ENCODE data around the gene ADAMTS17. TPM values are rescaled to one million over a fixed set of nuclear protein-coding genes. Genes with fewer than 3 reads are reported as not detected.

The ADAMTS17 gene
- total RNA-seq, 1 experiment from 2014 or later: 0.15 TPM

DNA sequence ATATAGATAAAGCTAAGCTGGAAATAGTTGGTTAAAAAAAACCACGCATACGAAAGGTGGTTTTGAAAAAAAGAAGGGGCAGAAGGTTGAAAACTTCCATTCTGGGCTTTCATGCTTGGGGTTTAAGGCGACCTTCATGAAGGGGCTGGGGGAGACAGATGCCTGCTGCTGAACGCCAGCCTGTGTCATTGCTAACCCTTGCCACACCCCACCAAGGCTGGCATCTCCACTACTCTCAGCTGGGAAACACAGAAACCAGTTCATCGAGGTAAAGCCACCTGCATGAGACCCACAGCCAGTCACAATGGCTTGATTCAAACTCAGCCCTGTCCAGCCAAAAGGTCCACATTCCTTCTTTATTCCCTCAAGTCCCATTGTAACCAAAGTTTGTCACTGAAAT, 78.7 kb downstream of the ADAMTS17 start:
- BruUV-seq (replicated peaks): no TSS peak
- ChIA-PET CTCF (no interaction called here), POLR2A (ENCODE audit: low non-redundant PET) (no interaction called here)
- Histone ChIP-seq H3K36me3 (ENCODE audit: insufficient read depth, low read length, poor library complexity, severe bottlenecking) (no peaks in the 10 kb centered on the region), H3K27ac (ENCODE audit: low read depth, low read length, poor library complexity, severe bottlenecking) (no peak overlapping the region), H3K4me3 (ENCODE audit: low read depth, low read length, poor library complexity, severe bottlenecking) (no peak overlapping the region), H3K4me1 (ENCODE audit: insufficient read depth, low read length, poor library complexity, severe bottlenecking) (no peaks in the 10 kb centered on the region), H3K27me3 (replicated peaks; ENCODE audit: insufficient read depth, low read depth, low read length, poor library complexity) (no peaks in the 10 kb centered on the region), H3K9me3 (ENCODE audit: low read depth, low read length, poor library complexity, severe bottlenecking) (peaks cover 11% of the 10 kb centered on the region)
- intact Hi-C loops (cut with micrococcal nuclease; ENCODE audit: unreplicated experiment): no loop called here
- DNase-seq (ENCODE audit: low spot score): no peak
- TF ChIP-seq, protein P1, sequence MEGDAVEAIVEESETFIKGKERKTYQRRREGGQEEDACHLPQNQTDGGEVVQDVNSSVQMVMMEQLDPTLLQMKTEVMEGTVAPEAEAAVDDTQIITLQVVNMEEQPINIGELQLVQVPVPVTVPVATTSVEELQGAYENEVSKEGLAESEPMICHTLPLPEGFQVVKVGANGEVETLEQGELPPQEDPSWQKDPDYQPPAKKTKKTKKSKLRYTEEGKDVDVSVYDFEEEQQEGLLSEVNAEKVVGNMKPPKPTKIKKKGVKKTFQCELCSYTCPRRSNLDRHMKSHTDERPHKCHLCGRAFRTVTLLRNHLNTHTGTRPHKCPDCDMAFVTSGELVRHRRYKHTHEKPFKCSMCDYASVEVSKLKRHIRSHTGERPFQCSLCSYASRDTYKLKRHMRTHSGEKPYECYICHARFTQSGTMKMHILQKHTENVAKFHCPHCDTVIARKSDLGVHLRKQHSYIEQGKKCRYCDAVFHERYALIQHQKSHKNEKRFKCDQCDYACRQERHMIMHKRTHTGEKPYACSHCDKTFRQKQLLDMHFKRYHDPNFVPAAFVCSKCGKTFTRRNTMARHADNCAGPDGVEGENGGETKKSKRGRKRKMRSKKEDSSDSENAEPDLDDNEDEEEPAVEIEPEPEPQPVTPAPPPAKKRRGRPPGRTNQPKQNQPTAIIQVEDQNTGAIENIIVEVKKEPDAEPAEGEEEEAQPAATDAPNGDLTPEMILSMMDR (conservative IDR thresholded peaks at IDR 0.05; ENCODE audit: low read depth, low read length): no peak

DNA sequence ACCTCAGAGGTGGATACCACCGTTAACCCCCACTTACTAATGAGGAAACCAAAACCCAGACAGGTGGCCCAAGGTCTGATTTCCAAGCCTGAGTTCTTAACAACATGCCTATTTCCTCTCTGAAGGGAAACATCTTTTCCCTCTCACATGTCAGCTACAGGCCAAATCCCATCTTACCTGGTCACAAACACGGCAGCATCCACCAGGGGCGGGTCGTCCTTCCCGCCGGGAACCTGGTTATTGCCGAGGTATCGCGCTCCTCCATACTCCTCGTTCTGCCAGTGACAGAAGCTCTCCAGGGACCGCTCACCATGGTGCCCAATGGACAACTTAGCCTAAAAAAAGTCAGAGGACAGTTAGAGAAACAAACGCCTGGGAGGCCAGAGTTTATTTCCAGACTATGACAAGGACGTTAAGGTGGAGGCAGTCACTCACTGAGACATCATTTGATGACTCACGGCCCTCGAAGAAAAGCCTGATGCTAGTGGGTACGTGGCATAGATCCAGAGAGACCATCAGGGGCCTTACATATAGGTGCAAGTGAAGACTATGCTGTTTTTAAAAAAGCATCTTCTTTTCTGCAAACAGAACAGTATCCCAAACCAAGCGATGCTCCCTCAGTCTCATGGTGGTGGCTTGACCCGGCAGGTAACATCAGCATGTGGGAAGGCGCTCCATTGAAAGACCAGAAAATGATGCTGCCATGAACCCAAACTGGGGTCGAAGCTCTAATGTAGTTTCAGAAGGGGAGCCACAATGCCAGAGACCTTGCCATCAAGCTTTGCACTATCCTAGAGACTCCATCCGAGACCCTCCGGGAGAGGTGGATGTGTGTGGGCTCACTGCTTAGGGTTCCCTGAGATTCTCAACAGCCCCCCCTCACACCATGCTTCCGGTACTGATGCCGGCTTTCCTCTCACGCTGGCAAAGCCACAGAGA, 80.2 kb downstream of the ADAMTS17 start:
- POLR2A ChIA-PET (ENCODE audit: low non-redundant PET): no interaction called here
- H3K27me3 ChIP-seq (replicated peaks; ENCODE audit: insufficient read depth, low read depth, low read length, poor library complexity): no peaks in the 10 kb centered on the region
- TF ChIP-seq, protein P1 (conservative IDR thresholded peaks at IDR 0.05; ENCODE audit: low read depth, low read length): no peak
- no peak for TF ChIP-seq EZH2 (IDR thresholded peaks at IDR 0.05; ENCODE audit: borderline replicate concordance, low read depth, low read length, poor library complexity, severe bottlenecking)
- H3K36me3 ChIP-seq (ENCODE audit: insufficient read depth, low read length, poor library complexity, severe bottlenecking): no peaks in the 10 kb centered on the region
- intact Hi-C loops (cut with micrococcal nuclease; ENCODE audit: unreplicated experiment): no loop called here
- no peaks in the 10 kb centered on the region for H3K4me1 ChIP-seq (ENCODE audit: insufficient read depth, low read length, poor library complexity, severe bottlenecking)
- no peak overlapping the region for H3K27ac ChIP-seq (ENCODE audit: low read depth, low read length, poor library complexity, severe bottlenecking)
- BruUV-seq (replicated peaks): no TSS peak
- peaks cover 21% of the 10 kb centered on the region for H3K9me3 ChIP-seq (ENCODE audit: low read depth, low read length, poor library complexity, severe bottlenecking)
- no peak for DNase-seq (ENCODE audit: low spot score)
- CTCF ChIA-PET: no interaction called here
- no peak overlapping the region for H3K4me3 ChIP-seq (ENCODE audit: low read depth, low read length, poor library complexity, severe bottlenecking)

DNA sequence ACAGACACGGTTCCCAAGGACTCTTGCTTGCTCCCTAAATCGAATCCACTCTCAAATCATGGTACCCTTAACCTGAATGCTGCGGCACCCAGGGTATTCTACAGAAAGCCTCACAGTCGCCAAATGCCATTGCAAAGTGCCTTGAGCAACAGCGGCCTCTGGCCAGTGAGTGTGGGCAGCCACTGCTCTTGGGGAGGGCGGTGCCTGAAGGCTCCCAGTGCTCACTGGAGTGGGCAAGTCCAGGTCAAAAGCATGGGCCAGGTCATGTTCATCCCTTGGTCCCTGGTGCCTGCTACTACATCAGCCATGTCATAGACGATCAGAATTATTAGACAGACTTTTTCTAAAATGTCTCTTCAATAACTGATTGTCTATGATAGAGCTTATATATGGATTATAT, 82.5 kb downstream of the ADAMTS17 start:
- H3K27me3 ChIP-seq (replicated peaks; ENCODE audit: insufficient read depth, low read depth, low read length, poor library complexity): no peaks in the 10 kb centered on the region
- no peak for TF ChIP-seq EZH2 (IDR thresholded peaks at IDR 0.05; ENCODE audit: borderline replicate concordance, low read depth, low read length, poor library complexity, severe bottlenecking)
- TF ChIP-seq, protein P1 (conservative IDR thresholded peaks at IDR 0.05; ENCODE audit: low read depth, low read length): no peak
- CTCF ChIA-PET: no interaction called here
- no peak overlapping the region for H3K4me3 ChIP-seq (ENCODE audit: low read depth, low read length, poor library complexity, severe bottlenecking)
- intact Hi-C loops (cut with micrococcal nuclease; ENCODE audit: unreplicated experiment): no loop called here
- POLR2A ChIA-PET (ENCODE audit: low non-redundant PET): no interaction called here
- H3K27ac ChIP-seq (ENCODE audit: low read depth, low read length, poor library complexity, severe bottlenecking): no peak overlapping the region
- no peaks in the 10 kb centered on the region for H3K4me1 ChIP-seq (ENCODE audit: insufficient read depth, low read length, poor library complexity, severe bottlenecking)
- H3K9me3 ChIP-seq (ENCODE audit: low read depth, low read length, poor library complexity, severe bottlenecking): peaks cover 21% of the 10 kb centered on the region
- DNase-seq (ENCODE audit: low spot score): no peak
- H3K36me3 ChIP-seq (ENCODE audit: insufficient read depth, low read length, poor library complexity, severe bottlenecking): no peaks in the 10 kb centered on the region
- no TSS peak for BruUV-seq (replicated peaks)
